GDM1 (cell line): ENCODE results near the gene CCDC102A.
"Not testable (repeated sequence)": the region's sequence is repeated elsewhere in the genome, so short reads cannot be mapped to it uniquely, and the experiment has no call there.

Experiments used
- DNase-seq: peaks from one replicate; lab custom pipeline; 2025; lab: John Stamatoyannopoulos, UW

Gene CCDC102A

DNA sequence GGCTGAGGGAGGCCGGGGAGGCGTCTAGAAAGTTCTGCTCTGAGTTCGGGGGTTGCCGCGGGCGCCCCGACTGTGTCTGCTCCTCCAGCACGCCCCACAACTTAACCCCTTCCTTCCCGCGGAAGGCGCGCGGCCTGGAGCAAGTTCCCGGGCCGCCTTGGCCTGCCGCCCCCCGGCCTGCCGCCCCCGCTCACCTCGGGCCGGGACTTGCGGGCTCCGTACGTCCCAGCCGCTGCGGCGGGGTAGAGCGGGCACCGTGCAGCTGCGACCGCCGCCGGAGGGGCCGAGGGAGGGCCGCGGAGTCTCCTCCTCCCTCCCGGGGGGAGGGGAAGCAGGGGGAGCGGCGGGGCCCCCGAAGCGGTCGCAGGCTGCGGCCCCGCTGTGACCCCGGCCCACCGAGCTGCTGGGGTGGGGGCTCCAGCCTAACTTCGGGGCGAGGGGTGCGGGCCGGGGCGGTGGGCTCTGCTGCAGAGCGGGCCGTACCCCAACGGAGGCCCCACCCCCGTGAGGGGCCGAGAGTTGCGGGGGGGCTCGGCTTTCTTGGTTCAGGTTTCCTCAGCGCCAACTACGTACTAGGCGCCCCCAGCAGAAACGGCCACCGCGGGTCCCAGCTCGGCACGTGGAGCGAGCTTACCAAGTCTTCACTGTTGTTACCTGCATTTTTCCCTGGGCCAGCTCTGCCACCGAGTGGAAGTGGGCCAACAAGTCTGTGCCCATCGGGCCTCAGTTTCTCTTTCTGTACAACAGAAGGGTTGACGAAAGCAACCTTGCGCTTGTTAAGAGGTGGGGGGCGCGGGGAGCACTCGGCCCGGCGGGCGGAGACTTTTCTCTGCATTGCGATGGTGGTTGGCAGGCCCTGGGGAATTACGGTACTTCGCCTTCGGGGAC is at the start of gene CCDC102A:
TSS of gene CCDC102A (minus strand) at position 266 of the 888 bp plus-strand sequence. CDS start 7,394 bp downstream, outside the sequence.
- DNase-seq: no peak

DNA sequence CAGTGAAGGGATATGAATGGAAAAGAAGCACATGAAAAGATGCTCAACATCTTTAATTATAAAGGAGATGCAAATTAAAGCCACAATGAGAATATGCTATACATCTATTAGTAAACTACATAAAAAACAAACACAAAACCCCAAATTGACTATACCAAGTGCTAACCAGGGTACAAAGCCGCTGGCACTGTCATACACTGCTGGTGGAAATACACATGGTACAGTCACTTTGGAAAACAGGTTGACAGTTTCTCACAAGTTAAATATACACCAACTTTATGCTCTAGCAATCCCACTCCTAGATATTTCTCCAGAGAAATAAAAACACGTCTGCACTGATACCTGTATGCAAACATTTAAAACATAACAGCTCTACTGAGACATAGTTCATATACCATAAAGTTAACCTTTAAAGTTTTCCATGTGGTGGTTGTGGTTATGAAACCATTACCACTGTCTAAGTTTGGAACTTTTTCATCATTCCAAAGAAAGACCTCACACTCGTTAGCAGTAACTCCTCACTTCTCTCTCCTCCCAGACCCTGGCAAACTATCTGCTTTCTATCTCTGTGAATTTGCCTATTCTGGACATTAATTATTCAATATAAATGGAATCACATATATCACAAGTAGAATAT is 48.8 kb upstream of the CCDC102A start:
- no peak for DNase-seq

DNA sequence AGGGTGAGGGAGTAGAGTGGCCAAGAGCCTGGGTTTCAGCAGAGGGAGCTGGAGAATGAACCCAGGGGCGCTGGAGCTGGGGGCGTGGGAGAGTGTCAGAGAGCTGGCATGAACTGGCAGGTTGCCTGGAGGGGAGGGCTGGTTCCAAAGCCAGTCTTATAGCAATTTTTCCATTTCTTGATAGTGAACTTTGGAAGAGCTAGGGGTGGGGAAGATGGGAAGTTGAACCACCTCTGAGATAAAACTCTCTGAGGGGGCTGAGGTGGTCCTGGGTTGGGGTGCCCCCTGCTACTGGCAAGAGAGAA is 42.9 kb upstream of the CCDC102A start:
- DNase-seq: no peak

DNA sequence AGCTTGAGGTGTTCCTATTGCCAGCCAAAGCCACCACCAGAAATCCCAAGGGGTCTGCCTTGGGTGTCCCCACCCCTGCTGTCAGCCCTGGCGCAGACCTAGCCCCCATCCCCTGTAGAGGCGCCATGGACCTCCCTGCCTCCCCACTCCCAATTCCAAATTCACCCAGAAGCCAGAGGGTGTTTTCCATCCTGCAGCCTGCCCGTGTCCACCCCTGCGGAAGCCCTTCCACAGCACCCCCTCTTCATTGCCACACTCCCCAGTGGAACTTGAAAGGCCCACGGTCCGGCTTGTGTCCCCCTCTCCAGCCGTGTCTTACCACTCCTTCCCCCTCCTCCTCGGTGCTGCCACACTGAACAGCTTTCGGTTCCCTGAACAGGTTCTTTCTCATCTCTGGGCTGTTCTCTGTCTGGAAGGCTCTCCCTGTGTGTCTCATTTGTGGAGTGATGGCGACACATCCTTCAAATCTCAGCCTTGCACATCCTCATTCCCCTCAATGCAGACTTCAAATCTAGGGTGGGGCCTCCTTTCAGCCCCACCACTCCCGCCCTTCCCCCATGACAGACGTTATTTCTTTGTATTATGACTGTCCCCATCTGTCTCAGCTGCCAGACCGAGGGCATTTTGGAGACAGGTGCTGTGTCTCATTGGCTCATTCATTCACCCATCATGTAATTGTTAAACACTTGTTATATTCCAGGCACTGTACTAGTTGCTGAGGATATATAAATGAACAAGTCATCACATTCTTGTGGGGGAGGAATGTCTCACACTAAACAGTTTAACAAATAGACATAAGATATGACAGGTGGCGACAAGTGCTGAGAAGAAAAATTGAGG is 42.4 kb upstream of the CCDC102A start:
- DNase-seq: no peak

DNA sequence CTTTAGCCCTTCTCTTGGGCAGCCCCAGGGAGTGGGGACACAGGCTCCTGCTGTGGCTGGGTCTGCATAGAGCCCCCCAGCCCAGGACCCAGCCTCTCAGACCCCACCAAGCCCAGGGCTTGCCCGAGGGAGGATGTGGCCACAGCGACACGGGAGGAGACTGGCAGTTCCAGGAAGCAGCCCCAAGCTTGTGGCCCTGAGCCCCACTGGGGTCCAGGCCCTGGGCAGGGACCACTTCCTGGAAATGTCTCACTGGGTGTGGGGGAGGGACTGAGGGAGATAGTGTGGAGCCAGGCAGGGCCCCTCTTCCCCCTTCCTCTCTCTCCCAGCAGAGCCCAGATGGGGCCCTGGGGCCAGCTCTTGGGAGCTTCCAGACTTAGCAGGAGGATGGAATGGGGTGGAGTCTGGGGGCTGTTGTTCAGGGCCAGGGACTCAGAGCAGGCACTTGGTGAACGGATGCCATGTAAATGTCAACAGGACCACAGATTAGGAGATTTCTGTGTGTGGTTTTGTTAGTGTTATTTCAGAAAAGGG is 41.4 kb upstream of the CCDC102A start:
- DNase-seq: no peak

DNA sequence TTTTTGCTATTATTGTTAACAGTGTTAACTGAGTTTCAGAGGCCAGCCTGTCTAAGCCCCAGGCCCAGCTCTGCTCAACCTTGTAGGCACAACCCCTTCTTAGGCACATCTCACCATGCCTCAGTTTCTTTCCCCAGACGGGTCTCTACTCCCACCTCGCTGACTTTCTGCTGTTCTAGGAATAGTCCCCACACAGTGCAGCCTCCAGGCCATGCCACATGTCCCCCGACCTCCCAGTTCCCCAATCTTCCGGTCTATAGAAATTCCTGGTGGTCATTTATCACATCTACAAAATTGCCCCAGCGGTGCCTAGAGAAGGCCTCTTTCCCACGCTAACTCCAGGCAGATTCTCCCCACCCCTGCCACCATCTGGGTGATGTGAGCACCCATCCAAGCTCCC is 40.8 kb upstream of the CCDC102A start:
- no peak for DNase-seq

DNA sequence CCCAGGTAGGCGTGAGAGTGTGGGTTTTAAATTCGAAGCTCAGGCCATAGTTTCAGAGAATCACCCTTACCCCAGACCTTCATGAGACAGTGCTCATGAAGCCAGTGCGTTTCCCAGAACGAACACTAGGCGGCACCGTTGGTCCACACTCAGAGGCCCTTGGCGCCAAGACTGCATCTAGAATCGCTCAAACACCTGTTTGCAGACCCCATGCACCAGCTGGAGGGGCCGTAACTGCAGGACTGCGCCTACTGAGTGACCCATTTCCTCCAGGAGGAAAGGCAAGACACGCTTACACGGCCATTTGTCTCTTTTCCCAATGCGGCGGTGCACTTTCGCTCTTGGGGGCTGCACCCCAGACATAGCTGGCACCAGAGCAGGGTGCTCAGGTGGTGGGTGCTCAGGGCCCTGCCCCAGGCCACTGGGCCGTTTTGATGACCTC is 40.1 kb upstream of the CCDC102A start:
- peak; percentile 57 for DNase-seq

DNA sequence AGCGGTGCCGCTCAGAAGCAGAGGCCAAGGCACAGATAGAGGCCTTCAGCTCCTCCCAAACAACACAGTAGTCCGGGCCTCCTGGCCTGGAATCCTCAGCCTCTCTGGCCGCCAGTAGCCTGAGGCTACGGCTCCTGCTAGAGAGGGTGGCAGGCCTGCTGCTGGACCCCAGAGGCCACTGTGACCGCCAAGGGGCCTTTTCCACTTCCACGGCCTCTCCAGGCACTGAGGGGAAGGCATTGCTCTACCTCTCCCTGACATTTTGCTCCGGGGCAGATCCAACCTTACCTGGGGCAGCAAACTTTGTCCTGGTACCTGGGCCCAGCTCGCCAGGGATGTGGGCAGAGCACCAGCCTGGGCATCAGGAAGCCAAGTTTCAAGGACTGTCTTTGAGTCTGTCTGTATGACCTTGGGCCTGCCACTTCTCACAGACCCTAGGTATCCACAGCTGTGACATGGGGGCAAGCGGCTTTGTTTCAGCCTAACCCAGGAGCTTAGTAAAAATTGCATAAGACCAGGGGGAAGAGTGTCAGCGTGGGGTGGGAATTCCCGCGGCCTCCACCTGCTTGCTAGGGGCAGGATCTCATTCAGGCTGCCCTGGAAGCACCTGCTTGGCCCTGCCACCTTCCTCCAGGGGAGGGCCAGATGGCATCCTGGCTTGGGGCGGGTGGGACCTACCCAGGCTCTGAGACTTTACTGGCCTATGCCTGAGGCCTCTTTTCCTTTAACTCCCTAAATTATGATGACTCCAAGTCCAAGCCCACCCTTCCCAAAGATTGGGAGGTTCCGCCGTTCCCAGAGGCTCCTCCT is 39.3 kb upstream of the CCDC102A start:
- DNase-seq: no peak

DNA sequence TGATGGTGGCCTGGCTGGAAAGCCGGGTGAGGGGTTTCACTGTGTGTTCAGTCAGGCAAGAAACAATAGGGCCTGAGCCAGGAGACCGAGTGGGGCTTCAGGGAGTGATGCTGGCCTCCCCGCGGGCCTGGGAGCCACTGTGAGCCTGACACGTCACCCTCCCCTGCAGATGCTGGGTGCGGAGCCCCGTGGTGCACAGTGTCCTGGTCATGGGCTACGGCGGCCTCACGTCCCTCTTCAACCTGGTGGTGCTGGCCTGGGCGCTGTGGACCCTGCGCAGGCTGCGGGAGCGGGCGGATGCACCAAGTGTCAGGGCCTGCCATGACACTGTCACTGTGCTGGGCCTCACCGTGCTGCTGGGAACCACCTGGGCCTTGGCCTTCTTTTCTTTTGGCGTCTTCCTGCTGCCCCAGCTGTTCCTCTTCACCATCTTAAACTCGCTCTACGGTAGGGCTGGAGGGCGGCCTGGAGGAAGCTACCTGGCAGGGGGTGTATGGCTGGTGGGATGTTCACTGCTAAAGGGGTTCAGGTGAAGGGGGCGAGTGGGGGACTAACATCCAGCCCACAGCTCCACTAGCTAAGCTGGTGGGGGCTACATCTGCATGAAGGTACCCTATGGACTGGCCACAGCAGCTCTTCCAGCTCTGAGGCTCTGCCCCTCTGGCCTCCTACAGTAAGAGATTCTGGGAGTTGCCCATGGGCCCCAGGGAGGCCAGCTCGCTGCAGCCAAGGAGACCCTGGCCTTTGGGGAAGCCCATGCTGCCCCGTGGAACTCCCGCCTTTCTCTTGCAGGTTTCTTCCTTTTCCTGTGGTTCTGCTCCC is 38.5 kb upstream of the CCDC102A start:
- no peak for DNase-seq

DNA sequence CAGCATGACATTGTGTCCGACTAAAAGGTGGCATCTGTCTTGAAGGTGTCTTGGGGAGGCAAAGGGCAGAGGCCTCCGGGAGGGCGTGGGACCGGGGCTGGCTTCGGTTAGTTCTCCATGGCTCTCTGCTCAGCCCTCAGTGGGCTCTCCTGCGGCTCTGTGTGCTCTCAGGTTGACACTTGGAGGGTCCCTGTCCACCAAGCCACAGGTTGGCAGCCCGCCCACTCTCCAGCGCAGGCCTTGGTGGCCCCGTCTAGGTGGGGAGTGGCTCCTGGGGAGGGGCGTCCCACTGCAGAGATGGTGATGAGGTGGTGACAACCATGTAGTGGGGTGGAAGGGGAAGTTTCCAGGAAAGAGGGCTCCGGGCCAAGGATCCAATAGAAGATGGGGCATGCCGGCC is 37.7 kb upstream of the CCDC102A start:
- no peak for DNase-seq

DNA sequence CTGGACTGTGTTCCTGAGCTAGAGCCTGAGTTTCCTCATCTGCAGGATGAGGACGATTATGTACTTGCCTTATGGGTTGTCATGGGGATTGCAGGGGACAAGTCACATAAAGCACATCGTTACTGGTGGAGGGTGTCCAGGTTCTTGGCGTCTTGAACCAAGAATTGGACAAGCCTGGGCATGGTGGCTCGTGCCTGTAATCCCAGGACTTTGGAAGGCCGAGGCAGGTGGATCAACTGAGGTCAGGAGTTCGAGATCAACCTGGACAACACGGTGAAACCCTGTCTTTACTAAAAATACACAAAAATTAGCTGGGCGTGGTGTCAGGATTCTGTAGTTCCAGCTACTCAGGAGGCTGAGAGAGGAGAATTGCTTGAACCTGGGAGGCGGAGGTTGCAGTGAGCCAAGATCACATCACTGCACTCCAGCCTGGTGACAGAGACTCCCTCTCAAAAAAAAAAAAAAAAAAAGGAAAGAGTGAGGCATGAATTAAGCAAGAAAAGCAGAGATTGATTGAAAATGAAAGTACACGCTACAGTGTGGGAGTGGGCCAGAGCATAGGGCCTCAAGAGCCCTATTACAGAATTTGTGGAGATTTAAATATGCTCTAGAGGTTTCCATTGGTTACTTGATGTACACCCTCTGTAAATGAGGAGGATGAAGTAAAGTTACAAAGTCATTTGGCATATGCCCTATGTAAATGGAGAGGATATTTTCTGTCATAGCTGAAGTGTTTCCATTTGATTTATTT is 36.8 kb upstream of the CCDC102A start:
- no peak for DNase-seq

DNA sequence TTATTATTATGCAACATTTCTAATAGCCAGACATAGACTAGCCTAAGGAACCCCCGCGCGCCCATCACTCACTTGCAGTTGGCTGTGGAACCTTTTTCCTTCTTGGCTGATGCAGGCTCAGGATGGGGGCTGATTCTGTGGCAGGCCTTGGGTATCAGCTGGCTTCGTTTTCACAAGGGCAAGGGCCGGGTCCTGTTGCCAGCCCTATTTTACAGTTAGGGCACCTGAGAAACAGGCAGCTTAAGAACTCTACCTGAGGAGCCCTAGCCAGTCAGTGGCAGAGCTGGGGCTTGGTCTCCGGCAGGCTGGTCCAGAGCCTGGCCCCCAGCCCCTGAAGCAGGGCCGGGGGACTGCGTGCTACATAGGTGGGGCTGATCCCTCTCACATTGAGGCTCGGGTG is 34.7 kb upstream of the CCDC102A start:
- no peak for DNase-seq

DNA sequence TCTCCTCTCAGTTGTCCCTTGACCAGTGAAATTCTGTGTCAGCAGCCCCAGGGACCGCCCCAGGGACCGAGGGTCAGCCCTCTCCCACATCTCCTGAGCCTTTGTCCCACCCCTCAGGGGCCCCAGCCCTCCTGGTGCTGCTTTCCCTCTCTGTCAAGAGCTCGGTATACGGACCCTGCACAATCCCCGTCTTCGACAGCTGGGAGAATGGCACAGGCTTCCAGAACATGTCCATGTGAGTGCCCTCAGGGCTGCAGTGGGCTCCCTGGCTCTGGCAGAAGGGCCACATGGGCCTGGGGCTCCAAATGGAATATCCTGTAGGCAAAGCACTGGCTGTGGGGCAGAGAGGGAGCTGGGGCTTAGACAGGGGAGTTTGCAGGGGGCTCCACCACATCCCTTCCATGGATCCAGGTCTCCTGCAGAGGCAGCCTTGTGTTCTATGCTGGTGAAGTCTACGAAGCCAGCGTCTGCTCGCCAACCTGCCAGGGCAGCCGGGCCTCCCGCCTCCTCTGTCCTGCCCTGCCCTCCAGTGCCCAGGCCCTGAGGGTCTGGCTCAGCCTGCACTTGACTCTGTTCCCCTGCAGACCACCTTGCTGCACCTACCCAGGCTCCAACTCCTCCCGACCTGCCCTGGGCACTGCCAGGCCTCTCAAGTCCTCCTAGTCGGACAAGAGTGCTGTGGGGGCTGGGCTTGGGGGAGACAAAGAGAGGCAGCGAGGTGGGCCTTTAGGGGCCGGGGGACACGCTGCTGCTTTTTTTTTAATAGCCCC is 34.1 kb upstream of the CCDC102A start:
- DNase-seq: no peak

DNA sequence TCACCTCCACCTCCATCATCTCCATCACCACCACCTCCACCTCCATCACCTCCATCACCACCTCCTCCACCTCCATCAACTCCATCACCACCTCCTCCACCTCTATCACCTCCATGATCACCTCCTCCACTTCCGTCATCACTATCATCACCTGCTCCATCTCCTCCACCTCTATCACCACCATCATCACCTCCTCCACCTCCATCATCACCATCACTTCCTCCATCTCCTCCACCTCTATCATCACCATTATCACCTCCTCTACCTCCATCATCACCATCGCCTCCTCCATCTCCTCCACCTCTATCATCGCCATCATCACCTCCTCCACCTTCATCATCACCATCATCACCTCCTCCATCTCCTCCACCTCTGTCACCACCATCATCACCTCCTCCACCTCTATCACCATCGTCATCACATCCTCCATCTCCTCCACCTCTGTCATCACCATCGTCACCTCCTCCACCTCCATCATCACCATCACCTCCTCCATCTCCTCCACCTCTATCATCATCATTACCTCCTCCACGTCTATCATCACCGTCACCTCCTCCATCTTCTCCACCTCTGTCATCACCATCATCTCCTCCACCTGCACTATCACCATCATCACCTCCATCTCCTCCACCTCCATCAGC is 33.1 kb upstream of the CCDC102A start:
- no peak for DNase-seq

DNA sequence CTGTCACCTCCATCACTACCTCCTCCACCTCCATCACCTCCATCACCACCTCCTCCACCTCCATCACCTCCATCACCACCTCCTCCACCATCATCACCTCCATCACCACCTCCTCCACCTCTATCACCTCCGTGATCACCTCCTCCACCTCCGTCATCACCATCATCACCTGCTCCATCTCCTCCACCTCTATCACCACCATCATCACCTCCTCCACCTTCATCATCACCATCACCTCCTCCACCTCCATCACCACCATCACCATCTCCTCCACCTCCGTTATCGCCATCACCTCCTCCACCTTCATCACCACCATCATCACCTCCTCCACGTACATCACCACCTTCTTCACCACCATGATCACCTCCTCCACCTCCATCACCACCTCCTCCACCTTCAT is 32.4 kb upstream of the CCDC102A start:
- DNase-seq: not testable (repeated sequence)

DNA sequence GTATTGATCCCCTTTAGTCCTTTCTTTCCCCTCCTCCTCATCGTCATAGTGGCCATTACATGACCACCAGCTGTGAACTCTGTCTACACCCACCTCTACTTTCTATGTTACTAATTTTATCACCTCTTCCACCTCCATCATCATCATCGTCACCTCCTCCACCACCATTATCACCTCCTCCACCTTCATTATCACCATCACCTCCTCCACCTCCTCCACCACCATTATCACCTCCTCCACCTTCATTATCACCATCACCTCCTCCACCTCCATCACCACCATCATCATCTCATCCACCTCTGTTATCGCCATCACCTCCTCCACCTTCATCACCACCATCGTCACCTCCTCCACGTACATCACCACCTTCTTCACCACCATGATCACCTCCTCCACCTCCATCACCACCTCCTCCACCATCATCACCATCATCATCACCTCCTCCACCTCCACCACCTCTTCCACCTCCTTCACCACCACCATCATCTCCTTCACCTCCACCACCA is 31.9 kb upstream of the CCDC102A start:
- no peak for DNase-seq

DNA sequence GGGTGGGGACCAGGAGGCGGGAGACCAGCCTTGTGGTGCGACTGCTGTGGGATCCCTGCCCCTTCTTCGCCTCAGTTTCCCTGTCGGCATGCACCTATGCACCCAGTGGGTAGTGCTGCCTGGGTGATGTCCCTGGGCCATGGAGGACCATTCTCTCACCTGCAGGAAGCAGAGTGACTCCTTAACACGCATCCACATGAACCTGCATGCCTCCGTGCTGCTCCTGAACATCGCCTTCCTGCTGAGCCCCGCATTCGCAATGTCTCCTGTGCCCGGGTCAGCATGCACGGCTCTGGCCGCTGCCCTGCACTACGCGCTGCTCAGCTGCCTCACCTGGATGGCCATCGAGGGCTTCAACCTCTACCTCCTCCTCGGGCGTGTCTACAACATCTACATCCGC is 31.3 kb upstream of the CCDC102A start:
- no peak for DNase-seq

DNA sequence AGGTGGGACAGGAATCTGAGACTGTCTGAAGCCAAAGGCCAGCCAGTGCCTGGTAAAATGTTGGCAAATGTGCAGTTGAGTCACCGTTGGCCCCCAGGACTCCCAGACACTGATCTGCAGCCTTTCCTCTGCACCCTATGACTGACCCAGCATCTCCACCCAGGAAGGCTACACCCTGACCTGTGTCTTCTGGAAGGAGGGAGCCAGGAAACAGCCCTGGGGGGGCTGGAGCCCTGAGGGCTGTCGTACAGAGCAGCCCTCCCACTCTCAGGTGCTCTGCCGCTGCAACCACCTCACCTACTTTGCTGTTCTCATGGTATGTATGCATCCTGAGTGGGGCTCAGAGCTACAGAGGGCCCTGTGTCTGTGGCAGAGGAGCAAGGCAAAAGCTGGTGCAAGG is 30.1 kb upstream of the CCDC102A start:
- DNase-seq: no peak
